LHCN-M2 (cell line): ENCODE results near the gene GPBP1. TPM values are rescaled to one million over a fixed set of nuclear protein-coding genes. Genes with fewer than 3 reads are reported as not detected.
"Not testable (repeated sequence)": the region's sequence is repeated elsewhere in the genome, so short reads cannot be mapped to it uniquely, and the experiment has no call there.

Experiments used
- DNase-seq: peaks from one replicate; pipeline ENCODE4 v3.0.0-alpha.2; 2012; ENCODE audit warnings: low read depth
- total RNA-seq: library from RNA; depleted of rRNA; stranded (reverse); fragments of >200 nt; gene quantifications from 2 replicates; pipeline ENCODE4 v1.2.3, GENCODE V29; 2014

GPBP1 gene
- total RNA-seq, 1 experiment from 2014 or later: 48.5 TPM

DNA sequence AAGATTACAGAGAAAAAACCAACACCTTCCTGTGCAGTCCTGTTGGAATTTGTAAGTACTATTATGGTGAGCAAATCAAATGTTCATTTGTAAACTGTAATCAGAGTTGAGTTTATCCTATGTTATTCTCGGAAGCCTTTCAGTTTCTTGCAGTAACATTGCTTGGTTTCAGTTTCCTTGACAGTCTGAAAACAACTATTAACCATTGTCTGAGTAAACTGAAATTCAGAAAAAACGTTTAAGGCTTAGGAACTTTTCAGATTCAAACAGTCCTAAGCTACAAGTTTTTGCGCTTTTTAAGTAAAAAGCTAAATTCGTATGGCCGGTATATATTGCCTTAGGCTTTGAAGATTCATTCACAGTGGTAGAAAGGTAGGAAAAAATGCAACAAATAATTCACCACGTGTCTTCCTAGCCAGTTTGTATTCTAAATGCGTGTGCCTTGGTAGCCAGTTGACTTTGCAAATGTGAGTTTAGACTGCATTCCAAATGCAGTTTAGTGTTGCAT, 2.5 kb downstream of the GPBP1 start:
- DNase-seq: no peak

DNA sequence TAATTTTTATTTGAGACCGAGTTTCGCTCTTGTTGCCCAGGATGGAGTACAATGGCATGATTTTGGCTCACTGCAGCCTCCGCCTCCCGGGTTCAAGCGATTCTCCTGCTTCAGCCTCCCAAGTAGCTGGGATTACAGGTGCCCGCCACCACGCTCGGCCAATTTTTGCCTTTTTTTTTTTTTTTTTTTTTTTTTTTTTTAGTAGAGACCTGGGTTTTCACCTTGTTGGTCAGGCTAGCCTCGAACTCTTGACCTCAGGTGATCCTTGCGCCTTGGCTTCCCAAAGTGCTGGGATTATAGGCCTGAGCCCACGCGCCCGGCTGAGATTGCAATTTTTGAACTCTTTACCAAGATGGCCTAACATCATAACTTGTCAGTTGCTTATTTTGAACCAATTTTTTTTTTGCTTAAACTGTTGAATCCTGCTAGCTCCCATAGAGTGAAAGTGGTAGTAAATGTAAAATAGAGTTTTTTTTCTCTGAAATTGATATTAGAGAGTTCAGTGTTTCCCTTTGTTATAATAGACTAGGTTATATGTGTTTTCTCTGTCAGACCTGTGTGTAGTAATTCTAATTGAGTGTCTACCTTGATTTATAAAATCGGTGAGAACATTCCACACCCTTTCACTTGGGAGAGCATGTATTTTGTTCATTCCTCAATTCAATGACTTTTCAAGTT, 3.8 kb downstream of the GPBP1 start:
- no peak for DNase-seq

DNA sequence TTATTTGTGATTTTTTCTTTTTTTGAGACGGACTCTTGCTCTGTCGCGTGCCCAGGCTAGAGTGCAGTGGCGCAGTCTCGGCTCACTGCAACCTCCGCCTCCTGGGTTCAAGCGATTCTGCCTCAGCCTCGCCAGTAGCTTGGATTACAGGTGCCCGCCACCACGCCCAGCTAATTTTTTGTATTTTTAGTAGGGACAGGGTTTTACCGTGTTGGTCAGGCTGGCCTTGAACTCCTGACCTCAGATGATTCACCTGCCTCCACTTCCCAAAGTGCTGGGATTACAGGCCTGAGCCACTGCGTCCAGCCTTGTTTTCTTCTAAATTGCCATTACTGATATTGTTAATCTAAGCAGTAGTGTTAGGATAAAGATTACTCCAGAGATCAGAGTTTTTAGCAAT, 4.4 kb downstream of the GPBP1 start:
- DNase-seq: not testable (repeated sequence)

DNA sequence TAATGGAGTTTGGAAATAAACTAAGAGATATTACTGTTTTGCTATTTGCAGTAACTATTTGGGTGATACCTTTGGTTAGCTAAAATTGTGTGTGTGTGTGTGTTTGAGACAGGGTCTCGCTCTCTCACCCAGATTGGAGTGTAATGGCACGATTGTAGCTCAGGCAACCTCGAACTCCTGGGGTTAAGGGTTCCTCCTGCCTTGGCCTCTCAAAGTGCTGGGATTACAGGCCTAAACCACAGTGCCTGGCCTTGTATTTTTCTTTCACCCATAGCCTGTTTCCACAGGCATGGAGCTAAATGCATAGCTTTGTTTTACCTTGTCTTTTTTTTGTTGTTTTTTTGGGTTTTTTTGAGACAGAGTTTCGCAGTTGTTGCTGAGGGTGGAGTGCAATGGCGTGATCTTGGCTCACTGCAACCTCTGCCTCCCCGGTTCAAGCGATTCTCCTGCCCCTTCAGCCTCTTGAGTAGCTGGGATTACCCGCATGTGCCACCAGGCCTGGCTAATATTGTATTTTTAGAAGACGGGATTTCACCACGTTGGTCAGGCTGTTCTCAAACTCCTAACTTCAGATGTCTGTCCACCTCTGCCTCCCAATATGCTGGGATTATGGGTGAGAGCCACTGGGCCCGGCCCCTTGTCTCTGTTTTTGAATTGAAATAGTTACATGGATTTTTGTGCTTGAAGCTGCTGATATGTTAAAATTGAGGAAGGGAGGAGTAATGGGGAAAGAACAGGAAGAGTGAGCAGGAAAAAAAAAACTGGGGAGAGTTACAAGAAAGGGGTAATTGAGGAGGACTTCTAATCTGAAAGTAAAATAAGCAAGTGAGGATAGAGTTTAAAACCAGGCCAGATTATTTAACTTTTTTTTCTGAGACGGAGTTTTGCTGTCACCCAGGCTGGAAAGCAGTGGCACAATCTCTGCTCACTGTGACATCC, 5.7 kb downstream of the GPBP1 start:
- no peak for DNase-seq

DNA sequence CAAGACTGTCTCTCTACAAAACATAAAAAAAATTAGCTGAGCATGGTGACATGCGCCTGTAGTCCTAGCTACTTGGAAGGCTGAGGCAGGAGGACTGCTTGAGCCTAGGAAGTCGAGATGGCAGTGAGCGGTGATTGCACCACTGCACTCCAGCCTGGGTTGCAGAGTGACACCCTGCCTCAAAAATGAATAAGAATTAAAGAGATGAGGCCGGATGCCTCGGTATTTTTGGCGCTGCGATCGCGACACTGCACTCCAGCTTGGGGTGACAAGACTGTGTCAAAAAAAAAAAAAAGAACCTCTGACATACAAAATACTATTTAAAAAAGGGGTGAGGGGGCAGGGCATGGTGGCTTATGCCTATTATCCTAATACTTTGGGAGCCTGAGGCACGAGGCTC, 7.3 kb downstream of the GPBP1 start:
- DNase-seq: no peak

DNA sequence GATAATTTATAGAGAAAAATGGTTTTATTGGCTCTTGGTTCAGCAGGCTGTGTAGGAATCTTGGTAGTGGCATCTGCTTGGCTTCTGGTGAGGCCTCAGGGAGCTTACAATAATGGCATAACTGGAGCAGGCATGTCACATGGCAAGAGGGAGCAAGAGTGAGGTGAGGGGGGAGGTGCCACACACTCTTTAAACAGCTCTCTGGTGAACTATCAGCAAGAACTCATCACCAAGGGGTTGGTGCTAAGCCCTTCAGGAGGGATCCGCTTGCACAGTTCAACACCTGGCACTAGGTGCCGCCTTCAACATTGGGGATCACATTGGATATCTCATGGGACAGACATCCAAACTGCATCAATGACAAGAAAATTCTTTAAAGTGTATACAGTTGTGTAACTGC, 10.5 kb downstream of the GPBP1 start:
- no peak for DNase-seq

DNA sequence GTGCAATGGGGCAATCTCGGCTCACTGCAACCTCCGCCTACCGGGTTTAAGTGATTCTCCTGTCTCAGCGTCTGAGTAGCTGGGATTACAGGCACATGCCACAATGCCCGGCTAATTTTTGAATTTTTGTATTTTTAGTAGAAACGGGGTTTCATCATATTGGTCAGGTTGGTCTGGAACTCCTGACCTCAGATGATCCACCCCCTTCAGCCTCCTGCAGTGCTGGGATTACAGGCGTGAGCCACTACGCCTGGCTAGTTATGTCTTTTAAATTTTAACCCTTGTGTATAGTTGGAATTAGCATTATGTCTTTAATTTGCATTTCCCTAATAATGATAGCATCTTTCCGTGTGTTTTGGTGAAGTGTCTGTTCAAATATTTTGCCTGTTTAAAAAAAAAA, 11.5 kb downstream of the GPBP1 start:
- DNase-seq: no peak

DNA sequence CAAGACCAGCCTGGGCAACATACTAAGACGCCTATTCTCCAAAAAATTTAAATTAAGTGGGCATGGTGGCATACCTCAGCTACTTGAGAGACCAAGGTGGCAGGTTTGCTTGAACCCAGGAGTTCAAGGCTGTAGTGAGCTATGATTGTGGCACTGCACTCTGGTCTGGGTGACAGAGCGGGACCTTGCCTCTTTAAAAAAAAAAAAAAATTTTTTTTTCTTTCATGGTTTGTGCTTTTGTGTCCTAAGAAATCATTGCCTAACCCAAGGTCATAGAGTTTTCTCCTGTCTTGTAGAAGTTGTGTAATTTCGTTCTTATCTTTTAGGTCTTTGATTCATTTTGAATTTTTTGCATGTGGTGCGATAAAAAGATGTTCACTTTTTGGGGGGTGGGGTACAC, 12.3 kb downstream of the GPBP1 start:
- no peak for DNase-seq

DNA sequence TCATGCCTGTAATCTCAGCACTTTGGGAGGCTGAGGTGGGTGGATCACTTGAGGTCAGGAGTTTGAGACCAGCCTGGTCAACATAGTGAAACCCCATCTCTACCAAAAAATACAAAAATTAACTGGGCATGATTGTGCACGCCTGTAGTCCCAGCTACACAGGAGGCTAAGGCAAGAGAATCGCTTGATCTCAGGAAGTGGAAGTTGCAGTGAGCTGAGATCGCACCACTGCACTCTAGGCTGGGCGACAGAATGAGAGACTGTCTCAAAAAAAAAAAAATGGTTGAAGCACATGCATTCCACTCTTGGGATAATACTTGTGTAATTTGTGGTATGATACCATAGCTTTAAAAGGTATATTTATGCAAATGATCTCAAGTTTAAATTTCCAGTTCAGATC, 14.1 kb downstream of the GPBP1 start:
- not testable (repeated sequence) for DNase-seq

DNA sequence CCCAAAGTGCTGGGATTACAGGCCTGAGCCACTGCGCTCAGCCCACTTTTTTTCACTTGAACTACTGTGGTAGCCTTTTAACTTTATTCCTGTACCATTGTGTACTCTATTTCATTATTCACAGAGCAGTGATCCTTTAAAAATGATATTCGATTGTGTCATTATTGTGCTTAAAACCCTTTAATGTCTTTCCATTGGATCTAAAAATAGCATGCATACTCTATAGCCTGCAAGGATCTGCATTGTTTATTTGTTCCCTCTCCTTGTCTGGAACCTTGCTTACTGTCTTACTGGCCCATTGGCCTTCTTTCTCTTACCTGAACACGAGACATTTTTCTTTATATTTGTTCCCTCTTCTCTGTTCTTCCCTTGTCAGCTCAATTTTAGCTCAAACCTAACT, 15.7 kb downstream of the GPBP1 start:
- DNase-seq: no peak

DNA sequence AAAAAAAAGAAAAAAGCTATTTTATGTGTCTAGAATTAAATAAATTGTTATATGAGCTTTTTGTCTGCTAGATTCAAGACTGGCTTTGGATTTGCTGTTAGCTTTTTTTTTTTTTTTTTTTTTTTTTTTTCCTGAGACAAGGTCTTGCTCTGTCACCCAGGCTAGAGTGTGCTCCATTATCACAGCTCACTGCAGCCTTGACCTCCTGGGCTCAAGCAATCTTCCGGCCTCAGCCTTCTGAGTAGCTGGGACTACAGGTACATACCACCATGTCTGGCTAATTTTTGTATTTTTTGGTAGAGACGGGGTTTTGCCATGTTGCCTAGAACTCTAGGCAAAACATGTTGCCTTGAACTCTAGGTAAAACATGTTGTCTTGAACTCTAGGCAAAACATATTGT, 16.7 kb downstream of the GPBP1 start:
- no peak for DNase-seq

DNA sequence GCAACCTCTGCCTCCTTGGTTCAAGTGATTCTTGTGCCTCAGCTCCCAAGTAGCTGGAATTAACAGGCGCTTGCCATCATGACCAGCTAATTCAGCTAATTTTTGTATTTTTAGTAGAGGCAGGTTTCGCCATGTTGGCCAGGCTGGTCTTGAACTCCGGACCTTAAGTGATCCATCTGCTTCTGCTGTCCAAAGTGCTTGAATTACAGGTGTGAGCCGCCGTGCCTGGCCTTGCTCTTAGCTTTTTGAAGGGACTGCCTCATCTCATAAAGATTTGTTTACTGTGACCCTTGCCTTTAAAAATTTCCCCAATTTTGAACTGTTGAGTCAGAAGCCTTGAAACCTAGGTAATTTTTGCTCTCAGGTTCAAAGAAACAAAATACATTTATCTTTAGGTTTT, 17.3 kb downstream of the GPBP1 start:
- DNase-seq: no peak

DNA sequence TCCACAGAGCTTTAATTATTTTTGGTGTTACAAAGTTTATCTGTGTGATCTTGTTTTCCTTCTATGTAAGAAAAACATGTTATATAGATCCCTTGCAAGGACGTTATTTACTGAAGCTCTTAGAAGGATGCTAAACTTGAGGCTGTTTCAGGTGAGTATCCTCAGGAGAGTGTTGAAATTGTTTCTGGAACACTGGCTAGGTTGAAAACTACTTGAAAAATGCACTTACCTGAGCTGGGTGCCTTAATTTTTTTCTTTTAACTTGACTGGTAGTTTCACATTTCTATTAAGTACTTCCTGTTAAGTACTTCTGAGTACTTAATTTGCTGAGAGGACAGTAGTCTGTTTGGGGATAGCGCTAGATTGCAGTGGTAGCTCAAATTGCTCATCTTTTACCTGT, 18.1 kb downstream of the GPBP1 start:
- no peak for DNase-seq

DNA sequence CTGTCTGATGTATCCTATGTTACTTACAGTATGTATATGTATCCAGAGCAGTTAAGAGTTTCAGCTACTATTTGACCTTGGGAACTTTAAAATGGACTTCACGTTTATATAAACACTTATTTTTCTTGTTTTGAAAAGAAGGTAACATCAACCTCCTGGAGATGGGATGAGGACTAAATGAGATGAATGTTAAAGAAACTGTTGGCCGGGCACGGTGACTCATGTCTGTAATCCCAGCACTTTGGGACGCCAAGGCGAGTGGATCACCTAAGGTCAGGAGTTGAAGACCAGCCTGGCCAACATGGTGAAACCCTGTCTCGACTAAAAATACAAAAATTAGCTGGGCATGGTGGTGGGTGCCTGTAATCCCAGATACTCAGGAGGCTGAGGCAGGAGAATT, 19.0 kb downstream of the GPBP1 start:
- DNase-seq: not testable (repeated sequence)

DNA sequence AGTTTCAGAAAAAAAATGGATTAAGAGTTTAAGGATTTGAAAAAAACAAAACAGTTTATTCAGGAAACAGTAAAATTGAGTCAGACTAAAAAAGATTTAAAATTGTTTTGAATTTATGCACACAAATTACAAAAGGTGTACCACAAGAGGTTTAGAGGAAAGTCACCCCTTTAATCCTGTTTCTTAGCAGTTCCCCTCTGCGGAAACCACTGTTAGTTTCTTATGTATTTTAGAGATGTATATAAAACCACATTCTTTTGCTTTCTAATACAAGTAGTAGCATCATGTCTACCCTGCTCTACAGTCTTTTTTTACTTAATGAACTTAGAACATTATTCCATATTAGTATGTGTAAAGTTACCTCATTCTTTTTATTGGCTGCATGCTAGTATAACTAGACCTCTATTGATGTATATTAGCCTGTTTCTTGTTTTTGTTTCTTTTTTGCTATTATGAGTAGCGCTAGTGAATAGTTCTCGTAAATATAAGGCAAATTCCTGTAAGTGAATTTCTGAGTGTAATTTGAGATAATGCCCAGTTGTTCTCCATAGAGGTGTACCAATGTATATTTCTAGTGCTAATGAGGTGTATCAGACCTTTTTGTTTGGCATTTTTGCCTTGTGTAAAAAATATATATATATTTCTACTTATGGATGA, 20.0 kb downstream of the GPBP1 start:
- DNase-seq: no peak

DNA sequence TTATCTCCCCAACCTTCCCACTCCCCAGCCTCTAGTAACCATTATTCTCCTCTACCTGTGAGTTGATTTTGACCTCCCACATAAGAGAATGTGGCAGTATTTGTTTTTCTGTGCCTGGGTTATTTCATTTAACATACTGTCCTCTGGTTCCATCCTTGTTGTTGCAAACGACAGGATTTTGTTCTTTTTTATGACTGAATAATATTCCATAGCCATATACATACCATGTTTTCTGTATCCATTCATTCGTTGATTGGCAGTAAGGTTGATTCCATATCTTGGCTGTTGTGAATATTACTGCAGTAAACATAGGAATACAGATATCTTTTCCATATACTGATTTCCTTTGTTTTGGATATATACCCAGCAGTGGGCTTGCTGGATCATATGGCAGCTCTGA, 20.8 kb downstream of the GPBP1 start:
- DNase-seq: no peak

DNA sequence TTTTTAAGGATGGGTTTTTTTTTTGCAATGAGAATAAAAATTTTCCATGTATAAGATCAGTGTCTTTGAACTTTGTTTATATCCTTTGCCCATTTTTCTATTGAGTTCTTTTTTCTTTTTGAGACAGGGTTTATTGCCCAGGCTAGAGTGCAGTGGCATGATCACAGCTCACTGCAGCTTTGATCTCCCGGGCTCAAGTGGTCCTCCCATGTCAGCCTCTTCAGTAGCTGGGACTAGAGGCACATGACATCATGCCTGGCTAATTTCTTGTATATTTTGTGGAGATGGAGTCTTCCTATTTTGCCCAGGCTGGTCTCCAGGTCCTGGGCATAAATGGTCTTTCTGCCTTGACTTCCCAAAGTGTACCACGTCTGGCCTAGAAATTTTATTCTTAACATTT, 21.2 kb downstream of the GPBP1 start:
- DNase-seq: no peak

DNA sequence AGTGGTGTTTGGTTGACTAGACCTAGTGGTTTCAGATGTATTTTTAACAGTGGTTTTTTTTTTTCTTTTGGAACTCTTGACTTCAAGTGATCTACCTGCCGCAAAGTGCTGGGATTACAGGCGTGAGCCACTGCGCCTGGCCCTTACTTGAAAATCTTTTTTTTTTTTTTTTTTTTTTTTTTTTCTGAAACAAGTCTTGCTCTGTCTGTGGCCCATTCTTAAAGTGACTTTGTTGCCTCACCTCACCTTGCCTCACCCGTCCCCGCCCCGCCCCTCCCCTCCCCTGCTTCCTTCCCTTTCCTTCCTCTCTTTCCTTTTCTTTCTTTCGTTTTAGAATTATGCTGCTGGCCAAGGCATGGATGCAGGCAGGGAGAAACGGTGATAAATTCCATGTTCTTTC, 26.0 kb downstream of the GPBP1 start:
- no peak for DNase-seq

DNA sequence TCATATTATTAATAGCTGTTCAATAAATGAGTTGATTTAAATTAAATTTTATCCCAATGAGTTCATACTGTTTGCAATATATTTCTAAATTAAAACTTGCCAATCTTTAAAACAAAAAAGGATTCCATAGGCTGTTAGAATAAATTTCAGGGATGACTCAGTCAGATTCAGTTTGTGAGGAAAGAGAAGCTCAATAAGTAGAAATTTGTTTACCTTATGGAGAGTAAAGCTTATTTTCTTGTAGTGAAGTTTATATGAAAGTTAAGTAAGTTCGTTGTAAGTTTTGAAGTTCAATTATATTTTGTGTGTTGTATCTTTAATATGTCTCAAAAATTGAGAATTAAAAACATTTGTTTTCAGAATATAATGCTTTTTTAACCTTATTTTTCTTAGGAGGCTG, 29.0 kb downstream of the GPBP1 start:
- no peak for DNase-seq

DNA sequence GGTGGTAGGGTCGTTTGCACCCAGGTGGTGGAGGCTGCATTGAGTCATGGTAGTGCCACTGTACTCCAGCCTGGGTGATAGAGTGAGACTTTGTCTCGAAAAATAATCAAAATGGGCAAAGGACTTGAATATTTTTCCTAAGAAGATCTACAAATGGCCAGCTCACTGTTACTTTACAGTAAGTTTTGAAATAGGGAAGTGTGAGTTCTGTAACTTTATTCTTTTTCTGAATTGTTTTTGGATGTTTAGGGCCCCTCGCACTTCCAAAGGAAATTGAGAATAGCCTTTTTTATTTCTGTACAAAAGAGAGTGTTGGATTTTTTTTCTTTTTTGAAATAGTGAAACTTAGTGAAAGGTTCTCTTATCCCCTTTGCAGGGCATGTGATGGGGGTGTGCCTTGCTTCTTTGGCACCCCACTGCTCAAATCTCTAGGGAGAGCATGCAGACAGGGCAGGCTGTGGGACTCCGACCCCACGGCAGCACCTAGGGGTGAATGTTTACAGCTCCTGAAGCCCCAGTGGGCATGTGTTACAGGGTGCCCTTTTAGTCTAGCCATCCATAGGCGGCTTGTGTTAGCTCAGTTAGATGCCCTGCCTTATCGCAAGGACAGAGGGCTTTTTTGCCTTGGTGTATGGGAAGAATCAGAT, 33.3 kb downstream of the GPBP1 start:
- no peak for DNase-seq

DNA sequence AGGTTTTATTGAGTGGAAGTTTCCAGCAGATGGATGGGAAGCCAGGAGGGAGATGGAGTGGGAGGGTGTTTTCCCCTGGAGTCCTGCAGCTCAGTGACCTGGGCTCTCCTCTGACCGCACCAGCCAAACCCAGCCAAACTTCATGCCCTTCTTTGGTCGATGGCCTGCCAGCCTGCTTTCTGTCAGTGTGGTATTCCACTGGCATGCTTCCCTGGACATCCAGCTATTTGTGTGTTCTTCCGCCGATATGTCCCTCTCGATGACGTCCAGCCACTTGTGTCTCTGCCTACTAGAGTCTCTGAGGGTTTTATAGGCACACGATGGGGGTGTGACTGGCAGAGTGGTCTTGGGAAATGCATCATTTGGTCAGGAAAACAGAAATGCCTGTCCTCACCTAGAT, 33.8 kb downstream of the GPBP1 start:
- no peak for DNase-seq
